ENCODE results near the gene NCBP3.

GRCh38 chr17:3821101-3821500, 24.9 kb downstream of the NCBP3 start:
- no peak for TF ChIP-seq CTCF (IDR thresholded peaks at IDR 0.05)
- TF ChIP-seq POLR2A (IDR thresholded peaks at IDR 0.05), result no peak

All from body of pancreas (tissue), 4 donors.